ENCODE measurements around the gene BAMBI. TPM values are rescaled to one million over a fixed set of nuclear protein-coding genes. Genes with fewer than 3 reads are reported as not detected.

BAMBI gene
- total and polyA plus RNA-seq, 10 of the 15 experiments (the other 5 are each of a cell fraction or from before 2014, with no cell fraction given) = 0.03 to 0.18 (median 0.09) TPM; not detected in 6

DNA sequence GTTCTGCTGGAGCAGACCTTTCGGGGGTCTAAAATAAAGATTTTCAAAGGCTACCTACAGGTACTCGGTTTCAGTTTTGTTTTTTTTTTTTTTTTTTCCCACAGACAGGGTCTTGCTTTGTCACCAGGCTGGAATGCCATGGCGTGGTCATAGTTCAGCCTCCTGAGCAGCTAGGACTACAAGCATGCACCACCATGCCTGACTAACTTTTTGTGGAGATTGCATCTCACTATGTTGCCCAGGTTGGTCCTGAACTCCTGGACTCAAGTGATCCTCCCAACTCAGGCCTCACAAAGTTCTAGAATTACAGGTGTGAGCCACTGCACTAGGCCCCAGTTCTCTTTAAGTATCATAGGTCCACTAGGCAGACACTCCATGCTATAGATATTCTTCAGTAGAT is 34.5 kb downstream of the BAMBI start:
- TF ChIP-seq, protein P1, sequence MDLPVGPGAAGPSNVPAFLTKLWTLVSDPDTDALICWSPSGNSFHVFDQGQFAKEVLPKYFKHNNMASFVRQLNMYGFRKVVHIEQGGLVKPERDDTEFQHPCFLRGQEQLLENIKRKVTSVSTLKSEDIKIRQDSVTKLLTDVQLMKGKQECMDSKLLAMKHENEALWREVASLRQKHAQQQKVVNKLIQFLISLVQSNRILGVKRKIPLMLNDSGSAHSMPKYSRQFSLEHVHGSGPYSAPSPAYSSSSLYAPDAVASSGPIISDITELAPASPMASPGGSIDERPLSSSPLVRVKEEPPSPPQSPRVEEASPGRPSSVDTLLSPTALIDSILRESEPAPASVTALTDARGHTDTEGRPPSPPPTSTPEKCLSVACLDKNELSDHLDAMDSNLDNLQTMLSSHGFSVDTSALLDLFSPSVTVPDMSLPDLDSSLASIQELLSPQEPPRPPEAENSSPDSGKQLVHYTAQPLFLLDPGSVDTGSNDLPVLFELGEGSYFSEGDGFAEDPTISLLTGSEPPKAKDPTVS (IDR thresholded peaks at IDR 0.05; ENCODE audit: low read depth, low read length) = no peak
- TF ChIP-seq ZSCAN29 (IDR thresholded peaks at IDR 0.05) (no peak), JUNB (IDR thresholded peaks at IDR 0.05) (no peak), EED (IDR thresholded peaks at IDR 0.05; ENCODE audit: low read depth) (no peak), SRF (IDR thresholded peaks at IDR 0.05; ENCODE audit: low read depth in 2 of 2, low read length in 2 of 2) (no peak), SMAD5 (IDR thresholded peaks at IDR 0.05; ENCODE audit: low read depth) (no peak), CHD2 (IDR thresholded peaks at IDR 0.05; ENCODE audit: borderline replicate concordance, low read depth, low read length) (no peak), RBBP5 (conservative IDR thresholded peaks at IDR 0.05) (no peak), ESRRA (IDR thresholded peaks at IDR 0.05; ENCODE audit: low read length) (no peak), SIX5 (IDR thresholded peaks at IDR 0.05; ENCODE audit: low read depth, low read length, severe bottlenecking) (no peak), NFIC (IDR thresholded peaks at IDR 0.05; ENCODE audit: low read depth, low read length) (no peak), TCF7 (IDR thresholded peaks at IDR 0.05; ENCODE audit: borderline replicate concordance) (no peak), PML (IDR thresholded peaks at IDR 0.05; ENCODE audit: low read length) (no peak), RELA (IDR thresholded peaks at IDR 0.05; ENCODE audit: borderline replicate concordance, partially characterized antibody) (no peak), SMAD1 (IDR thresholded peaks at IDR 0.05; ENCODE audit: low read depth, partially characterized antibody) (no peak)
- TF ChIP-seq, protein P2, sequence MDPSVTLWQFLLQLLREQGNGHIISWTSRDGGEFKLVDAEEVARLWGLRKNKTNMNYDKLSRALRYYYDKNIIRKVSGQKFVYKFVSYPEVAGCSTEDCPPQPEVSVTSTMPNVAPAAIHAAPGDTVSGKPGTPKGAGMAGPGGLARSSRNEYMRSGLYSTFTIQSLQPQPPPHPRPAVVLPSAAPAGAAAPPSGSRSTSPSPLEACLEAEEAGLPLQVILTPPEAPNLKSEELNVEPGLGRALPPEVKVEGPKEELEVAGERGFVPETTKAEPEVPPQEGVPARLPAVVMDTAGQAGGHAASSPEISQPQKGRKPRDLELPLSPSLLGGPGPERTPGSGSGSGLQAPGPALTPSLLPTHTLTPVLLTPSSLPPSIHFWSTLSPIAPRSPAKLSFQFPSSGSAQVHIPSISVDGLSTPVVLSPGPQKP (IDR thresholded peaks at IDR 0.05; ENCODE audit: low read depth, low read length) = no peak
- TF ChIP-seq, protein P3, sequence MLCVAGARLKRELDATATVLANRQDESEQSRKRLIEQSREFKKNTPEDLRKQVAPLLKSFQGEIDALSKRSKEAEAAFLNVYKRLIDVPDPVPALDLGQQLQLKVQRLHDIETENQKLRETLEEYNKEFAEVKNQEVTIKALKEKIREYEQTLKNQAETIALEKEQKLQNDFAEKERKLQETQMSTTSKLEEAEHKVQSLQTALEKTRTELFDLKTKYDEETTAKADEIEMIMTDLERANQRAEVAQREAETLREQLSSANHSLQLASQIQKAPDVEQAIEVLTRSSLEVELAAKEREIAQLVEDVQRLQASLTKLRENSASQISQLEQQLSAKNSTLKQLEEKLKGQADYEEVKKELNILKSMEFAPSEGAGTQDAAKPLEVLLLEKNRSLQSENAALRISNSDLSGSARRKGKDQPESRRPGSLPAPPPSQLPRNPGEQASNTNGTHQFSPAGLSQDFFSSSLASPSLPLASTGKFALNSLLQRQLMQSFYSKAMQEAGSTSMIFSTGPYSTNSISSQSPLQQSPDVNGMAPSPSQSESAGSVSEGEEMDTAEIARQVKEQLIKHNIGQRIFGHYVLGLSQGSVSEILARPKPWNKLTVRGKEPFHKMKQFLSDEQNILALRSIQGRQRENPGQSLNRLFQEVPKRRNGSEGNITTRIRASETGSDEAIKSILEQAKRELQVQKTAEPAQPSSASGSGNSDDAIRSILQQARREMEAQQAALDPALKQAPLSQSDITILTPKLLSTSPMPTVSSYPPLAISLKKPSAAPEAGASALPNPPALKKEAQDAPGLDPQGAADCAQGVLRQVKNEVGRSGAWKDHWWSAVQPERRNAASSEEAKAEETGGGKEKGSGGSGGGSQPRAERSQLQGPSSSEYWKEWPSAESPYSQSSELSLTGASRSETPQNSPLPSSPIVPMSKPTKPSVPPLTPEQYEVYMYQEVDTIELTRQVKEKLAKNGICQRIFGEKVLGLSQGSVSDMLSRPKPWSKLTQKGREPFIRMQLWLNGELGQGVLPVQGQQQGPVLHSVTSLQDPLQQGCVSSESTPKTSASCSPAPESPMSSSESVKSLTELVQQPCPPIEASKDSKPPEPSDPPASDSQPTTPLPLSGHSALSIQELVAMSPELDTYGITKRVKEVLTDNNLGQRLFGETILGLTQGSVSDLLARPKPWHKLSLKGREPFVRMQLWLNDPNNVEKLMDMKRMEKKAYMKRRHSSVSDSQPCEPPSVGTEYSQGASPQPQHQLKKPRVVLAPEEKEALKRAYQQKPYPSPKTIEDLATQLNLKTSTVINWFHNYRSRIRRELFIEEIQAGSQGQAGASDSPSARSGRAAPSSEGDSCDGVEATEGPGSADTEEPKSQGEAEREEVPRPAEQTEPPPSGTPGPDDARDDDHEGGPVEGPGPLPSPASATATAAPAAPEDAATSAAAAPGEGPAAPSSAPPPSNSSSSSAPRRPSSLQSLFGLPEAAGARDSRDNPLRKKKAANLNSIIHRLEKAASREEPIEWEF (IDR thresholded peaks at IDR 0.05; ENCODE audit: insufficient replicate concordance, low read depth, low read length) = no peak
- TF ChIP-seq, protein P4, sequence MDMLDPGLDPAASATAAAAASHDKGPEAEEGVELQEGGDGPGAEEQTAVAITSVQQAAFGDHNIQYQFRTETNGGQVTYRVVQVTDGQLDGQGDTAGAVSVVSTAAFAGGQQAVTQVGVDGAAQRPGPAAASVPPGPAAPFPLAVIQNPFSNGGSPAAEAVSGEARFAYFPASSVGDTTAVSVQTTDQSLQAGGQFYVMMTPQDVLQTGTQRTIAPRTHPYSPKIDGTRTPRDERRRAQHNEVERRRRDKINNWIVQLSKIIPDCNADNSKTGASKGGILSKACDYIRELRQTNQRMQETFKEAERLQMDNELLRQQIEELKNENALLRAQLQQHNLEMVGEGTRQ (IDR thresholded peaks at IDR 0.05; ENCODE audit: borderline replicate concordance, low read depth, low read length) = no peak
- no peaks in the 10 kb centered on the region for H3K27me3 ChIP-seq (replicated peaks in 1 of 2; ENCODE audit: control insufficient read depth in 2 of 2, insufficient read depth in 2 of 2, low read length in 1 of 2)
- H3K4me3 ChIP-seq = no peak overlapping the region
- no peaks in the 10 kb centered on the region for H3K9me3 ChIP-seq (replicated peaks; ENCODE audit: control insufficient read depth, insufficient read depth, low read length)
- CTCF ChIA-PET = no interaction called here
- no peaks in the 10 kb centered on the region for H3K4me1 ChIP-seq (ENCODE audit: control insufficient read depth, insufficient read depth, low read length)
- no TSS peak for BruUV-seq (replicated peaks)
- H3K4me2 ChIP-seq (ENCODE audit: control insufficient read depth, insufficient read depth) = no peak overlapping the region
- POLR2A ChIA-PET = interaction anchor here (0.7 kb wide), 1 partner anchor 349 kb away, joined by 3 read pairs; no protein-coding TSS in a partner anchor
- in situ Hi-C loops (cut with MboI) (no loop called here), intact Hi-C loops (cut with micrococcal nuclease; ENCODE audit: unreplicated experiment) (no loop called here)
- DNase-seq (ENCODE audit: low read depth, low spot score) (no peak), FAIRE-seq (no peak), ATAC-seq (no peak)
- H4K20me1 ChIP-seq (ENCODE audit: control insufficient read depth, insufficient read depth) = no peaks in the 10 kb centered on the region
- no peak overlapping the region for H2AFZ ChIP-seq (ENCODE audit: control insufficient read depth, low read depth, low read length)
- RAD21 ChIA-PET (ENCODE audit: unreplicated experiment) = no interaction called here
- H3K9ac ChIP-seq (ENCODE audit: control insufficient read depth, insufficient read depth, low read length) = no peak overlapping the region
- no peaks in the 10 kb centered on the region for H3K79me2 ChIP-seq (ENCODE audit: control insufficient read depth, insufficient read depth, low read length)
- H3K27ac ChIP-seq (ENCODE audit: control insufficient read depth, insufficient read depth) = no peak overlapping the region
- no peaks in the 10 kb centered on the region for H3K36me3 ChIP-seq (ENCODE audit: control insufficient read depth in 2 of 2, insufficient read depth in 2 of 2, low read length in 1 of 2)
- SMC1A ChIA-PET (ENCODE audit: uncharacterized antibody, unreplicated experiment) = no interaction called here
- WGBS (ENCODE audit: insufficient coverage, insufficient replicate concordance, low lambda C conversion rate, missing lambda C conversion rate) = 29% methylated on average over 3 of the region's 3 CpGs

Measured in GM12878 (cell line).